Neural cell (in vitro differentiated cells): Measurements from ENCODE around the gene C1orf232. TPM values are rescaled to one million over a fixed set of nuclear protein-coding genes. Genes with fewer than 3 reads are reported as not detected.
A peak's percentile ranks its signal among the peaks of the same experiment; 100 is the strongest.

ENCODE experiments used
- H2AFZ ChIP-seq: fragments of 200-600, 300-800 bp; sonication (generic), shearing (Covaris generic); 2 replicates; pipeline ENCODE4 v1.6.0; 2014; ENCODE audit warnings: low read depth, mild to moderate bottlenecking, antibody characterized with exemption, low read length, moderate library complexity
- H3F3A ChIP-seq: fragments of 200-600 bp; shearing (Covaris generic); 2 replicates; pipeline ENCODE4 v1.6.1; 2016; ENCODE audit warnings: mild to moderate bottlenecking, moderate library complexity, mixed read lengths, antibody characterized with exemption, low read length; ENCODE audit not compliant: insufficient read depth, poor library complexity, severe bottlenecking
- H3K27ac ChIP-seq: fragments of 200-600, 300-800 bp; sonication (generic), shearing (Covaris generic); 2 replicates; pipeline ENCODE4 v1.5.1; 2014; ENCODE audit warnings: mild to moderate bottlenecking, low read length, moderate library complexity
- H3K27me3 ChIP-seq: fragments of 300-800, 200-600 bp; sonication (generic), shearing (Covaris generic); 2 replicates; pipeline ENCODE4 v1.6.0; 2014; ENCODE audit warnings: mild to moderate bottlenecking, low read depth, low read length, moderate library complexity; ENCODE audit not compliant: insufficient read depth
- H3K36me3 ChIP-seq: fragments of 300-800, 200-600 bp; sonication (generic), shearing (Covaris generic); 2 replicates; pipeline ENCODE4 v1.5.1; 2014; ENCODE audit warnings: mild to moderate bottlenecking, antibody characterized with exemption, low read length, moderate library complexity; ENCODE audit not compliant: insufficient read depth
- H3K4me2 ChIP-seq: fragments of 300-800, 200-600 bp; sonication (generic), shearing (Covaris generic); 2 replicates; pipeline ENCODE4 v1.6.0; 2014; ENCODE audit warnings: mild to moderate bottlenecking, low read length
- H3K4me3 ChIP-seq: fragments of 300-800, 200-600 bp; sonication (generic), shearing (Covaris generic); 2 replicates; pipeline ENCODE4 v1.5.1; 2014; ENCODE audit warnings: mild to moderate bottlenecking, low read length, moderate library complexity
- H3K79me2 ChIP-seq: fragments of 200-600 bp; shearing (Covaris generic); replicated peaks from 2 replicates; pipeline ENCODE4 v1.6.0; 2014; ENCODE audit warnings: mild to moderate bottlenecking, low read length, moderate library complexity; ENCODE audit not compliant: insufficient read depth
- H3K9ac ChIP-seq: fragments of 300-800, 200-600 bp; sonication (generic), shearing (Covaris generic); 2 replicates; pipeline ENCODE4 v1.6.1; 2016; ENCODE audit warnings: mild to moderate bottlenecking, low read length, mixed read lengths
- H3K9me2 ChIP-seq: fragments of 200-600 bp; shearing (Covaris generic); 2 replicates; pipeline ENCODE4 v1.6.1; 2016; ENCODE audit warnings: mild to moderate bottlenecking, low read length, mixed read lengths; ENCODE audit not compliant: insufficient read depth
- H3K9me3 ChIP-seq: fragments of 200-600, 300-800 bp; sonication (generic), shearing (Covaris generic); 2 replicates; pipeline ENCODE4 v1.6.1; 2016; ENCODE audit warnings: mild to moderate bottlenecking, mixed run types, low read length, moderate library complexity, mixed read lengths
- H4K20me1 ChIP-seq: fragments of 200-600 bp; shearing (Covaris generic); 2 replicates; pipeline ENCODE4 v1.6.1; 2016; ENCODE audit warnings: mild to moderate bottlenecking, mixed run types; ENCODE audit not compliant: insufficient read depth
- CTCF ChIP-seq: fragments of 450-650 bp; IDR thresholded peaks from 2 replicates; pipeline ENCODE4 v1.5.1; 2014; ENCODE audit warnings: antibody characterized with exemption, mild to moderate bottlenecking, moderate library complexity; ENCODE audit not compliant: poor library complexity, severe bottlenecking
- EP300 ChIP-seq: fragments of 450-650 bp; conservative IDR thresholded peaks from 2 replicates; pipeline ENCODE4 v1.6.1; 2014; ENCODE audit warnings: antibody characterized with exemption, mild to moderate bottlenecking, moderate library complexity; ENCODE audit not compliant: poor library complexity, severe bottlenecking
- EZH2 ChIP-seq: fragments of 200-600, 300-800 bp; shearing (Covaris generic), sonication (generic); IDR thresholded peaks from 2 replicates; pipeline ENCODE4 v1.6.1; 2014; ENCODE audit warnings: antibody characterized with exemption, low read length, borderline replicate concordance, mild to moderate bottlenecking; ENCODE audit not compliant: insufficient read depth, poor library complexity, severe bottlenecking
- MXI1 ChIP-seq: fragments of 450-650 bp; conservative IDR thresholded peaks from 2 replicates; pipeline ENCODE4 v1.6.1; 2014; ENCODE audit warnings: antibody characterized with exemption, mild to moderate bottlenecking; ENCODE audit not compliant: poor library complexity, severe bottlenecking
- POLR2AphosphoS5 ChIP-seq: IDR thresholded peaks from 2 replicates; pipeline ENCODE4 v1.6.1; 2012
- RAD21 ChIP-seq: fragments of 450-650 bp; conservative IDR thresholded peaks from 2 replicates; pipeline ENCODE4 v1.6.1; 2014; ENCODE audit warnings: antibody characterized with exemption, mild to moderate bottlenecking, moderate library complexity
- REST ChIP-seq: IDR thresholded peaks from 2 replicates; pipeline ENCODE4 v1.6.1; 2012; ENCODE audit warnings: borderline replicate concordance
- SMC3 ChIP-seq: fragments of 450-650 bp; conservative IDR thresholded peaks from 2 replicates; pipeline ENCODE4 v1.6.1; 2014; ENCODE audit warnings: antibody characterized with exemption, mild to moderate bottlenecking, moderate library complexity; ENCODE audit not compliant: poor library complexity
- TAF1 ChIP-seq: IDR thresholded peaks from 2 replicates; pipeline ENCODE4 v1.6.1; 2012; ENCODE audit warnings: low read depth
- polyA plus RNA-seq: library from polyadenylated mRNA; depleted of rRNA; stranded (reverse); fragments of >200 nt; gene quantifications from 2 replicates; pipeline ENCODE4 v1.2.3, GENCODE V29; 2014

Gene C1orf232
- polyA plus RNA-seq, 1 donor from 2014 or later = not detected

GRCh38 chr1:26164861-26165842 is 3.6 kb downstream of the C1orf232 start:
- Histone ChIP-seq H2AFZ (peak overlapping the region; percentile 51), H3K4me3 (peak overlapping the region; percentile 61), H3K79me2 (no peaks in the 10 kb centered on the region), H3F3A (no peaks in the 10 kb centered on the region), H3K36me3 (no peaks in the 10 kb centered on the region), H3K27ac (no peak overlapping the region), H3K4me2 (no peak overlapping the region), H3K9ac (peak overlapping the region; percentile 67), H4K20me1 (no peaks in the 10 kb centered on the region), H3K27me3 (peaks cover 23% of the 10 kb centered on the region), H3K9me2 (no peaks in the 10 kb centered on the region), H3K9me3 (no peaks in the 10 kb centered on the region)
- no peak for TF ChIP-seq TAF1
- no peak for TF ChIP-seq SMC3
- TF ChIP-seq EZH2 = no peak
- no peak for TF ChIP-seq EP300
- TF ChIP-seq MXI1 = no peak
- TF ChIP-seq RAD21 = no peak
- no peak for TF ChIP-seq CTCF

- no peak overlapping the region for H3K27ac ChIP-seq
- H3K4me3 ChIP-seq = peak overlapping the region; percentile 61
- H3K36me3 ChIP-seq = no peaks in the 10 kb centered on the region
- H3K9me3 ChIP-seq = no peaks in the 10 kb centered on the region
- TF ChIP-seq TAF1 (no peak), RAD21 (peak; percentile 65), SMC3 (peak; percentile 79), EZH2 (no peak), MXI1 (no peak), CTCF (peak; percentile 89), EP300 (no peak), POLR2AphosphoS5 (peak; percentile 7), REST (no peak)
- no peaks in the 10 kb centered on the region for H3K79me2 ChIP-seq
- peak overlapping the region; percentile 51 for H2AFZ ChIP-seq
- H4K20me1 ChIP-seq = no peaks in the 10 kb centered on the region
- peak overlapping the region; percentile 67 for H3K9ac ChIP-seq
- no peak overlapping the region for H3K4me2 ChIP-seq
- no peaks in the 10 kb centered on the region for H3F3A ChIP-seq
- no peaks in the 10 kb centered on the region for H3K9me2 ChIP-seq
- peaks cover 23% of the 10 kb centered on the region for H3K27me3 ChIP-seq
Measured at GRCh38 chr1:26164036-26164860, 4.5 kb downstream of the C1orf232 start.
